ENCODE results near the gene ATAT1. TPM values are rescaled to one million over a fixed set of nuclear protein-coding genes. Genes with fewer than 3 reads are reported as not detected.

The ATAT1 gene
- total and polyA plus RNA-seq, 2 of the 13 experiments (the other 11 are each of a cell fraction or from before 2014, with no cell fraction given) = 9.2 to 23.6 TPM

GRCh38 chr6:30672445-30673253 is 46.0 kb downstream of the ATAT1 start, which contains the start of gene DHX16 (continued):
- TF ChIP-seq ZNF414 (CRISPR knock-in tag; IDR thresholded peaks at IDR 0.05) (no peak), ZNF567 (CRISPR knock-in tag; IDR thresholded peaks at IDR 0.05; ENCODE audit: borderline replicate concordance) (peak; percentile 90), ZNF615 (CRISPR knock-in tag; IDR thresholded peaks at IDR 0.05; ENCODE audit: borderline replicate concordance) (peak; percentile 64; the same call in 1 of the 2 replicates), IRF9 (CRISPR knock-in tag; IDR thresholded peaks at IDR 0.05; ENCODE audit: borderline replicate concordance) (peak; percentile 8; the same call in 1 of the 2 replicates), ZNF260 (CRISPR knock-in tag; IDR thresholded peaks at IDR 0.05; ENCODE audit: borderline replicate concordance, low read depth) (no peak), MXD3 (CRISPR knock-in tag; IDR thresholded peaks at IDR 0.05) (peak; percentile 91), TEAD3 (CRISPR knock-in tag; optimal IDR thresholded peaks at IDR 0.05; ENCODE audit: borderline replicate concordance) (peak; percentile 79), KDM6A (CRISPR knock-in tag; IDR thresholded peaks at IDR 0.05; ENCODE audit: low read depth) (no peak), ZNF143 (CRISPR knock-in tag; IDR thresholded peaks at IDR 0.05) (peak; percentile 30; the same call in 1 of the 2 replicates), SRSF4 (IDR thresholded peaks at IDR 0.05; ENCODE audit: low read depth, low read length, poor library complexity, severe bottlenecking) (no peak), ZNF724P (CRISPR knock-in tag; IDR thresholded peaks at IDR 0.05; ENCODE audit: borderline replicate concordance) (0 out of 2 replicates have a peak, but pooled peaks have one; percentile 59), HMG20A (CRISPR knock-in tag; IDR thresholded peaks at IDR 0.05; ENCODE audit: borderline replicate concordance) (peak; percentile 33; the same call in 1 of the 2 replicates), ZNF75D (CRISPR knock-in tag; IDR thresholded peaks at IDR 0.05; ENCODE audit: borderline replicate concordance) (0 out of 2 replicates have a peak, but pooled peaks have one; percentile 69), ZNF503 (CRISPR knock-in tag; IDR thresholded peaks at IDR 0.05) (peak; percentile 65; the same call in 1 of the 2 replicates), SNAPC4 (CRISPR knock-in tag; IDR thresholded peaks at IDR 0.05) (0 out of 2 replicates have a peak, but pooled peaks have one; percentile 67), AKAP8 (CRISPR knock-in tag; IDR thresholded peaks at IDR 0.05) (no peak), AGO1 (IDR thresholded peaks at IDR 0.05; ENCODE audit: low read depth, low read length, poor library complexity, severe bottlenecking) (peak; percentile 32), ISL2 (CRISPR knock-in tag; IDR thresholded peaks at IDR 0.05) (peak; percentile 89), CBX1 (IDR thresholded peaks at IDR 0.05; ENCODE audit: low read depth) (no peak)
